KOPT-K1 (cell line): ENCODE measurements around the gene SPAG16.
"Not testable (repeated sequence)": the region's sequence is repeated elsewhere in the genome, so short reads cannot be mapped to it uniquely, and the experiment has no call there.

ENCODE experiments used
- H3K27ac ChIP-seq: fragments of 200-600 bp; sonication (generic); 2 replicates; pipeline ENCODE4 v1.5.1; 2016; ENCODE audit warnings: antibody characterized with exemption, mild to moderate bottlenecking, low read depth, low read length; ENCODE audit not compliant: poor library complexity, severe bottlenecking
- H3K36me3 ChIP-seq: fragments of 200-600 bp; sonication (generic); 2 replicates; pipeline ENCODE4 v1.5.1; 2017; ENCODE audit warnings: antibody characterized with exemption, mild to moderate bottlenecking, low read length, moderate library complexity; ENCODE audit not compliant: insufficient read depth
- H3K9me3 ChIP-seq: fragments of 200-600 bp; sonication (generic); 2 replicates; pipeline ENCODE4 v1.5.1; 2017; ENCODE audit warnings: antibody characterized with exemption, low read length, mild to moderate bottlenecking; ENCODE audit not compliant: insufficient read depth, poor library complexity, severe bottlenecking

SPAG16 gene

GRCh38 chr2:213640738-213641425 lies 356.6 kb downstream of the SPAG16 start:
- H3K36me3 ChIP-seq = no peaks in the 10 kb centered on the region
- no peak overlapping the region for H3K27ac ChIP-seq
- no peaks in the 10 kb centered on the region for H3K9me3 ChIP-seq

- no peaks in the 10 kb centered on the region for H3K9me3 ChIP-seq
- H3K27ac ChIP-seq = no peak overlapping the region
- no peaks in the 10 kb centered on the region for H3K36me3 ChIP-seq
These were observed 360.7 kb downstream of the SPAG16 start for GRCh38 chr2:213644926-213645325.

- Histone ChIP-seq H3K27ac (no peak overlapping the region), H3K36me3 (no peaks in the 10 kb centered on the region), H3K9me3 (no peaks in the 10 kb centered on the region)
These were observed 364.9 kb downstream of the SPAG16 start for GRCh38 chr2:213649176-213649575.

DNA sequence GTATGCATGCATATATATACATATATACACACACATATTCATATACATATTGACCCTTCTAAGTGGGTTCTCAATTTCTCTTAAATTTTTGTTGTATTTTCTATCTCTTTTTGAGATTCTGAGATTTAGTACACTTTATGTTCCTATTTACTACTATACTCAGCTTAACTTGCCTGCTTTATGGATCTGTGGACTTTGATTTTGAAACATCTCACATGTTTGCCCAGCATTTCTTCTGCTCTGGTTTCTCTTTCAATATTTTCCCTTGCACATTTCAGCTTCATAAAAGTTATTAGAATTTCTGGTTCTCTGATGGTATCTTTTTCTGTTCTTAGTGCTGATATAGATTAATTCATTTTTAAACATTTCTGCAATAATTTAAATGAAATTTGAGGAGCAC lies 380.6 kb downstream of the SPAG16 start:
- H3K36me3 ChIP-seq = no peaks in the 10 kb centered on the region
- H3K9me3 ChIP-seq = peaks cover 10% of the 10 kb centered on the region
- H3K27ac ChIP-seq = no peak overlapping the region

- no peak overlapping the region for H3K27ac ChIP-seq
- no peaks in the 10 kb centered on the region for H3K9me3 ChIP-seq
- H3K36me3 ChIP-seq = no peaks in the 10 kb centered on the region
These were observed 385.4 kb downstream of the SPAG16 start for GRCh38 chr2:213669657-213670056.

DNA sequence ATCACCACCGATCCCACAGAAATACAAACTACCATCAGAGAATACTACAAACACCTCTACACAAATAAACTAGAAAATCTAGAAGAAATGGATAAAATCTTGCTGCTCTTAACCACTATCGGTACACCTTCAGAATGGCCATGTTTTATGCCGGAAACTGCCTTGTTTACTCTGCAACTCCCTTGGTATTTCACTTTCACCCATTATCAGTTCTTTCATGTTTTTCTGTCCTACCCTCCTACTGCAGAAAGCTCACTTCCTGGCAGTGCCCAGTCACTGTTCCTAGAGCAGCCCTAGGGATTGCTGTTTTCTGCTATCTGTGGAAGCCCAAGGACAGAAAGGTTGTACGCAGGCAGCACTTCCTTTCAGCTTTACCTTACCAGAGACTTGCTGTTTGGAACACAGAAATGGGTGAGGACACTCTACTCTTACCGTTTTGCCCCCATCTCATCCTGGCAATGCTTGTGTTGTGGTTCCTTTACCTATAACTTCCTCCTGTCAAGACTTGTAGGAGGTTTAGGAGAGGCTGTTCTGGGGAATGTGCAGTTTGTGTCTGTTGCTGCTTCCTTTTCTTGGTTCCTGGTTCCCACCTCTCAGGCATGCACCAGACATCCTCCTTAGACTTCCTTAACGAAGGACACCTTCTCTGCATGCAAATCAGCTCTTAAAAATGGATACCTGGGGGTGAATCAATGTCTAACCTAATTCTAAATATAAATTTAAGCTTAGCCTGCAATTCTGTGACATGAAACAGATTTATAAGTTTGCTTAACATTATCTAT lies 394.4 kb downstream of the SPAG16 start:
- no peaks in the 10 kb centered on the region for H3K36me3 ChIP-seq
- no peak overlapping the region for H3K27ac ChIP-seq
- no peaks in the 10 kb centered on the region for H3K9me3 ChIP-seq

DNA sequence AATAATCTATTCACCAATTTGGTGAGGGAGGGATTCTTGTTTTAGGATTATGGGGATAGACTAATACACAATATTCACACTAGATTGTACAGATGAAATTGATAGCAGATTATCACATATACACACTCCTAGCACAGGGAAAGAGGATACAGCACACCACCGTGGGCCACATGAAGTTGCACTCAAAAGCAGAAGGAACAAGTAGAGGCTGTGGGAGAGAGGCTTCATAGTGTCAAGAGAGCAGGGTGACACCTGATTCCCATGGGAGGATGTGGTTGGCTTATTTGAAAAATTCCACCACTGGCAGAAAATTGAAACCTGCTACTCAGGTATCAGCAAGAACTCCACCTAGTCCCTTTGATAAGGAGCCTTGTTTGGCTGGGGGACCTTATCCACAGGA lies 395.6 kb downstream of the SPAG16 start:
- no peak overlapping the region for H3K27ac ChIP-seq
- H3K36me3 ChIP-seq = no peaks in the 10 kb centered on the region
- no peaks in the 10 kb centered on the region for H3K9me3 ChIP-seq

GRCh38 chr2:213682276-213682675 lies 398.0 kb downstream of the SPAG16 start:
- Histone ChIP-seq H3K27ac (no peak overlapping the region), H3K9me3 (no peaks in the 10 kb centered on the region), H3K36me3 (no peaks in the 10 kb centered on the region)

DNA sequence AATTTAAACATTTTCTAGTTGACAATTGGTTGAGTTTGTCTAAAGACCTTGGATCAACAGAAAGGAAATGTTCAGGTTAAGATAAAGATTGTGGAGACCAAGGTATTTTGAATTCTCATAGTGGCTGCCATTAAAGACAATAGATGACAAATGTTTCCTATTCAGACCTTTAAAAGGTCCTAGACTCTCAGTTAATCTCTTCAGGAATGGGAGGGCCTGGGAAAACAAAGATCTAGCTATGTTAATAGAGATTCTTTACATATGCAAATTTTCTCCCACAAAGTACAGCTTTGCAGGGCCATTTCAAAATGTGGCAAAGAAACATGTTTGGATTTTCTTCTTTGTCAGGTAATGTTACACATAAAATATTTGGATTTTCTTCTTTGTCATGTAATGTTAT lies 403.9 kb downstream of the SPAG16 start:
- H3K36me3 ChIP-seq = no peaks in the 10 kb centered on the region
- H3K27ac ChIP-seq = no peak overlapping the region
- H3K9me3 ChIP-seq = no peaks in the 10 kb centered on the region

- H3K9me3 ChIP-seq, H3K27ac ChIP-seq, H3K36me3 ChIP-seq: not testable (repeated sequence)
These were observed 404.6 kb downstream of the SPAG16 start for GRCh38 chr2:213688825-213689224.

GRCh38 chr2:213689585-213689984 lies 405.3 kb downstream of the SPAG16 start:
- no peak overlapping the region for H3K27ac ChIP-seq
- H3K9me3 ChIP-seq = no peaks in the 10 kb centered on the region
- no peaks in the 10 kb centered on the region for H3K36me3 ChIP-seq

DNA sequence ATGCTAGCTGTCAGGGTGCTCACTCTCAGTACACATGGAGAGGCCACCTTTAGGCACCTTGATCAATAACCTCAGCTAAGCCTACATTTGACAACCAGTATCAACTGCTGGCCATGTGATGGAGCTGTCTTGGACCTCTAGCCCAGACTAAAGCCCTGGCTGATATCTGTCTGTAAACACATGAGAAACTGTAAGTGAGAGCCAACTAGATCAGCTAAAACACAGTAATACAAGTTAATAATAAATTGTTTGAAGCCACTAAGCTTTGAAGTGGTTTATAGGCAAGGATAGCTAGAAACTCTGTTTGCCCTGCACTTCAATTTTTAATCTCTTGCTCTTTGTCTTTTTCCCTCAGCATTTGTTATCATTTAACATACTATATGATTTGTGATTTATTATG lies 407.1 kb downstream of the SPAG16 start:
- no peaks in the 10 kb centered on the region for H3K9me3 ChIP-seq
- no peak overlapping the region for H3K27ac ChIP-seq
- no peaks in the 10 kb centered on the region for H3K36me3 ChIP-seq

DNA sequence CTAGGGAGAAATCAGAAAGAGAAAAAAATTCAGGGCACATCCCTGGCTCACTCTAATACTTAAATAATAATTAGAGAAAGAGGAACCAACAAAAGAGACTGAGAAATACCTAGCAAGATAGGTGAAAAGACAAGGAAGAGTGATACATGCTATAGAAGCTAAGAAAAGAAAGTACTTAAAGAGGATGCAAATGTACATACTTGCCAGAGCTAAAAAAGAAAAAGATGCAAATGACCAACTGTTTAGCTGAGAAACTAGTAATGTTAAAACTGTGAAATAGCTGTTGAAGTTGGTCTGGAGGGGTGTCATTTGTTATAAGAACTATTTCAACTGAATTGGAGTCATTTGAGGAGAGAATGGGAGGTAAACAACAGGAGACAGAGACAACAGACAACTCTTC lies 412.2 kb downstream of the SPAG16 start:
- H3K9me3 ChIP-seq = no peaks in the 10 kb centered on the region
- H3K27ac ChIP-seq = no peak overlapping the region
- no peaks in the 10 kb centered on the region for H3K36me3 ChIP-seq

DNA sequence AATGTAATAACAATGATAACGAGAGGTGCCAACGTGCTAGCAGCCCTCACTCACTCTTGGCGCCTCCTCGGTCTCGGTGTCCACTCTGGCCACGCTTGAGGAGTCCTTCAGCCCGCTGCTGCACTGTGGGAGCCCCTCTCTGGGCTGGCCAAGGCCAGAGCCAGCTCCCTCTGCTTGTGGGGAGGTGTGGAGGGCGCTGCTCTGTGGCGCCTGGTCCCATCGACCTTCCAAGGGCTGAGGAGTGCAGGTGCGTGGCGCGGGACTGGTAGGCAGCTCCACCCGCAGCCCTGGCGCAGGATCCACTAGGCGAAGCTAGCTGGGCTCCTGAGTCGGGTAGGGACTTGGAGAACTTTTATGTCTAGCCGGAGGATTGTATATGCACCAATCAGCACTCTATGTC lies 417.1 kb downstream of the SPAG16 start:
- H3K27ac ChIP-seq, H3K9me3 ChIP-seq, H3K36me3 ChIP-seq: not testable (repeated sequence)

- Histone ChIP-seq H3K36me3 (no peaks in the 10 kb centered on the region), H3K9me3 (no peaks in the 10 kb centered on the region), H3K27ac (no peak overlapping the region)
These were observed 419.3 kb downstream of the SPAG16 start for GRCh38 chr2:213703406-213704098.
